ENCODE results near the gene HMGCR. TPM values are rescaled to one million over a fixed set of nuclear protein-coding genes. Genes with fewer than 3 reads are reported as not detected.

HMGCR gene
- total and polyA plus RNA-seq, 2 experiments from 2014 or later: 72.2 to 331 TPM

- Mint-ChIP-seq H3K36me3 (ENCODE audit: low read depth) (peaks cover 3% of the 10 kb centered on the region; the same call in 1 of the 3 replicates), H3K4me1 (no peaks in the 10 kb centered on the region)
These were observed 52.4 kb downstream of the HMGCR start for GRCh38 chr5:75389430-75389829.

More at GRCh38 chr5:75389430-75389829, 52.4 kb downstream of the HMGCR start:
- DNase-seq (ENCODE audit: low spot score): no peak
- H3F3A ChIP-seq (replicated peaks; ENCODE audit: low read depth): no peaks in the 10 kb centered on the region
- ATAC-seq: no peak
- H3K9me2 ChIP-seq (ENCODE audit: insufficient read depth): no peaks in the 10 kb centered on the region
- H3K27me3 ChIP-seq (ENCODE audit: insufficient read depth): no peaks in the 10 kb centered on the region
- TF ChIP-seq JUNB (IDR thresholded peaks at IDR 0.05; ENCODE audit: unreplicated experiment) (no peak), NANOG (IDR thresholded peaks at IDR 0.05; ENCODE audit: borderline replicate concordance) (no peak), EZH2phosphoT487 (IDR thresholded peaks at IDR 0.05; ENCODE audit: unreplicated experiment) (no peak)
- TF ChIP-seq, protein P1, sequence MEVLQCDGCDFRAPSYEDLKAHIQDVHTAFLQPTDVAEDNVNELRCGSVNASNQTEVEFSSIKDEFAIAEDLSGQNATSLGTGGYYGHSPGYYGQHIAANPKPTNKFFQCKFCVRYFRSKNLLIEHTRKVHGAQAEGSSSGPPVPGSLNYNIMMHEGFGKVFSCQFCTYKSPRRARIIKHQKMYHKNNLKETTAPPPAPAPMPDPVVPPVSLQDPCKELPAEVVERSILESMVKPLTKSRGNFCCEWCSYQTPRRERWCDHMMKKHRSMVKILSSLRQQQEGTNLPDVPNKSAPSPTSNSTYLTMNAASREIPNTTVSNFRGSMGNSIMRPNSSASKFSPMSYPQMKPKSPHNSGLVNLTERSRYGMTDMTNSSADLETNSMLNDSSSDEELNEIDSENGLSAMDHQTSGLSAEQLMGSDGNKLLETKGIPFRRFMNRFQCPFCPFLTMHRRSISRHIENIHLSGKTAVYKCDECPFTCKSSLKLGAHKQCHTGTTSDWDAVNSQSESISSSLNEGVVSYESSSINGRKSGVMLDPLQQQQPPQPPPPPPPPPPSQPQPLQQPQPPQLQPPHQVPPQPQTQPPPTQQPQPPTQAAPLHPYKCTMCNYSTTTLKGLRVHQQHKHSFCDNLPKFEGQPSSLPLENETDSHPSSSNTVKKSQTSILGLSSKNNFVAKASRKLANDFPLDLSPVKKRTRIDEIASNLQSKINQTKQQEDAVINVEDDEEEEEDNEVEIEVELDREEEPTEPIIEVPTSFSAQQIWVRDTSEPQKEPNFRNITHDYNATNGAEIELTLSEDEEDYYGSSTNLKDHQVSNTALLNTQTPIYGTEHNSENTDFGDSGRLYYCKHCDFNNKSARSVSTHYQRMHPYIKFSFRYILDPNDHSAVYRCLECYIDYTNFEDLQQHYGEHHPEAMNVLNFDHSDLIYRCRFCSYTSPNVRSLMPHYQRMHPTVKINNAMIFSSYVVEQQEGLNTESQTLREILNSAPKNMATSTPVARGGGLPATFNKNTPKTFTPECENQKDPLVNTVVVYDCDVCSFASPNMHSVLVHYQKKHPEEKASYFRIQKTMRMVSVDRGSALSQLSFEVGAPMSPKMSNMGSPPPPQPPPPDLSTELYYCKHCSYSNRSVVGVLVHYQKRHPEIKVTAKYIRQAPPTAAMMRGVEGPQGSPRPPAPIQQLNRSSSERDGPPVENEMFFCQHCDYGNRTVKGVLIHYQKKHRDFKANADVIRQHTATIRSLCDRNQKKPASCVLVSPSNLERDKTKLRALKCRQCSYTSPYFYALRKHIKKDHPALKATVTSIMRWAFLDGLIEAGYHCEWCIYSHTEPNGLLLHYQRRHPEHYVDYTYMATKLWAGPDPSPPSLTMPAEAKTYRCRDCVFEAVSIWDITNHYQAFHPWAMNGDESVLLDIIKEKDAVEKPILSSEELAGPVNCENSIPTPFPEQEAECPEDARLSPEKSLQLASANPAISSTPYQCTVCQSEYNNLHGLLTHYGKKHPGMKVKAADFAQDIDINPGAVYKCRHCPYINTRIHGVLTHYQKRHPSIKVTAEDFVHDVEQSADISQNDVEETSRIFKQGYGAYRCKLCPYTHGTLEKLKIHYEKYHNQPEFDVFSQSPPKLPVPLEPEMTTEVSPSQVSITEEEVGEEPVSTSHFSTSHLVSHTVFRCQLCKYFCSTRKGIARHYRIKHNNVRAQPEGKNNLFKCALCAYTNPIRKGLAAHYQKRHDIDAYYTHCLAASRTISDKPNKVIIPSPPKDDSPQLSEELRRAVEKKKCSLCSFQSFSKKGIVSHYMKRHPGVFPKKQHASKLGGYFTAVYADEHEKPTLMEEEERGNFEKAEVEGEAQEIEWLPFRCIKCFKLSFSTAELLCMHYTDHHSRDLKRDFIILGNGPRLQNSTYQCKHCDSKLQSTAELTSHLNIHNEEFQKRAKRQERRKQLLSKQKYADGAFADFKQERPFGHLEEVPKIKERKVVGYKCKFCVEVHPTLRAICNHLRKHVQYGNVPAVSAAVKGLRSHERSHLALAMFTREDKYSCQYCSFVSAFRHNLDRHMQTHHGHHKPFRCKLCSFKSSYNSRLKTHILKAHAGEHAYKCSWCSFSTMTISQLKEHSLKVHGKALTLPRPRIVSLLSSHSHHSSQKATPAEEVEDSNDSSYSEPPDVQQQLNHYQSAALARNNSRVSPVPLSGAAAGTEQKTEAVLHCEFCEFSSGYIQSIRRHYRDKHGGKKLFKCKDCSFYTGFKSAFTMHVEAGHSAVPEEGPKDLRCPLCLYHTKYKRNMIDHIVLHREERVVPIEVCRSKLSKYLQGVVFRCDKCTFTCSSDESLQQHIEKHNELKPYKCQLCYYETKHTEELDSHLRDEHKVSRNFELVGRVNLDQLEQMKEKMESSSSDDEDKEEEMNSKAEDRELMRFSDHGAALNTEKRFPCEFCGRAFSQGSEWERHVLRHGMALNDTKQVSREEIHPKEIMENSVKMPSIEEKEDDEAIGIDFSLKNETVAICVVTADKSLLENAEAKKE (CRISPR knock-in tag; IDR thresholded peaks at IDR 0.05): no peak
- H3K79me2 ChIP-seq (replicated peaks; ENCODE audit: insufficient read depth): no peaks in the 10 kb centered on the region
- no peak overlapping the region for H3K4me2 ChIP-seq
- no peak overlapping the region for H3K4me3 Mint-ChIP-seq
- no peaks in the 10 kb centered on the region for H3K4me1 ChIP-seq (ENCODE audit: insufficient read depth)
- H3K9me3 Mint-ChIP-seq: no peaks in the 10 kb centered on the region
- no peak overlapping the region for H2AFZ ChIP-seq
- H3K36me3 ChIP-seq (ENCODE audit: insufficient read depth): 0 out of 2 replicates have a peak, but pooled peaks cover 5% of the 10 kb centered on the region
- H3K4me3 ChIP-seq: no peak overlapping the region
- H3K27me3 Mint-ChIP-seq (ENCODE audit: insufficient read depth, low read depth, poor library complexity): peaks cover 2% of the 10 kb centered on the region
- H4K20me1 ChIP-seq (replicated peaks; ENCODE audit: insufficient read depth): no peaks in the 10 kb centered on the region
- no peak overlapping the region for H3K27ac ChIP-seq (ENCODE audit: low read depth)
- H3K27ac Mint-ChIP-seq: no peak overlapping the region

Measured in GM23338 (cell line).